SU-DHL-6 (cell line): ENCODE data around the gene SEMA4D.

Source experiments
- H2AFZ ChIP-seq: fragments of 200-600 bp; sonication (generic); 2 replicates; pipeline ENCODE4 v1.6.1; 2014; ENCODE audit warnings: low read depth, mild to moderate bottlenecking, moderate library complexity, mixed read lengths, antibody characterized with exemption, low read length; ENCODE audit not compliant: severe bottlenecking
- H3F3A ChIP-seq: fragments of 200-600 bp; shearing (Covaris generic); 2 replicates; pipeline ENCODE4 v1.6.0; 2016; ENCODE audit warnings: antibody characterized with exemption, mild to moderate bottlenecking; ENCODE audit not compliant: insufficient read depth
- H3K27ac ChIP-seq: fragments of 200-600 bp; sonication (generic); 2 replicates; pipeline ENCODE4 v1.5.1; 2016; ENCODE audit warnings: low read depth, mild to moderate bottlenecking, low read length, moderate library complexity, mixed read lengths
- H3K27me3 ChIP-seq: fragments of 200-600 bp; sonication (generic), shearing (Covaris generic); 2 replicates; pipeline ENCODE4 v1.6.0; 2014; ENCODE audit warnings: mild to moderate bottlenecking, low read length
- H3K36me3 ChIP-seq: fragments of 200-600 bp; sonication (generic); 2 replicates; pipeline ENCODE4 v1.6.1; 2014; ENCODE audit warnings: mild to moderate bottlenecking, low read length, mixed read lengths
- H3K4me2 ChIP-seq: fragments of 300-600, 200-600 bp; shearing (Covaris generic), sonication (generic); 2 replicates; pipeline ENCODE4 v1.6.0; 2014; ENCODE audit warnings: low read length, low read depth, mild to moderate bottlenecking; ENCODE audit not compliant: poor library complexity, severe bottlenecking
- H3K4me3 ChIP-seq: fragments of 200-600 bp; sonication (generic); 2 replicates; pipeline ENCODE4 v1.5.1; 2014; ENCODE audit warnings: antibody characterized with exemption, low read length, mild to moderate bottlenecking, mixed read lengths; ENCODE audit not compliant: insufficient read depth, poor library complexity, severe bottlenecking
- H3K79me2 ChIP-seq: fragments of 200-600 bp; sonication (generic); 2 replicates; pipeline ENCODE4 v1.6.1; 2014; ENCODE audit warnings: mild to moderate bottlenecking, low read length, moderate library complexity; ENCODE audit not compliant: insufficient read depth
- H3K9ac ChIP-seq: fragments of 200-600 bp; sonication (generic); 2 replicates; pipeline ENCODE4 v1.7.0; 2014; ENCODE audit warnings: mild to moderate bottlenecking, low read length
- H3K9me2 ChIP-seq: fragments of 200-600 bp; sonication (generic); replicated peaks from 2 replicates; pipeline ENCODE4 v1.6.1; 2014; ENCODE audit warnings: low read length; ENCODE audit not compliant: insufficient read depth
- H3K9me3 ChIP-seq: fragments of 200-600 bp; sonication (generic); 2 replicates; pipeline ENCODE4 v1.6.1; 2014; ENCODE audit warnings: low read length, mixed read lengths; ENCODE audit not compliant: insufficient read depth
- H4K20me1 ChIP-seq: fragments of 200-600 bp; sonication (generic); 2 replicates; pipeline ENCODE4 v1.6.1; 2014; ENCODE audit warnings: low read depth, mild to moderate bottlenecking, antibody characterized with exemption, low read length, moderate library complexity, mixed read lengths
- EZH2phosphoT487 ChIP-seq: fragments of 200-600 bp; sonication (generic), shearing (Covaris generic); conservative IDR thresholded peaks from 2 replicates; pipeline ENCODE4 v1.6.1; 2018; ENCODE audit warnings: mild to moderate bottlenecking, antibody characterized with exemption, low read length, moderate library complexity, mixed read lengths
- TF ChIP-seq, protein P1 (sequence below): fragments of 200-600 bp; sonication (generic); IDR thresholded peaks from one replicate; pipeline ENCODE4 v1.5.1; 2017; ENCODE audit warnings: antibody characterized with exemption, mild to moderate bottlenecking, low read length, moderate library complexity; ENCODE audit not compliant: insufficient read depth, poor library complexity, severe bottlenecking

SEMA4D gene

DNA sequence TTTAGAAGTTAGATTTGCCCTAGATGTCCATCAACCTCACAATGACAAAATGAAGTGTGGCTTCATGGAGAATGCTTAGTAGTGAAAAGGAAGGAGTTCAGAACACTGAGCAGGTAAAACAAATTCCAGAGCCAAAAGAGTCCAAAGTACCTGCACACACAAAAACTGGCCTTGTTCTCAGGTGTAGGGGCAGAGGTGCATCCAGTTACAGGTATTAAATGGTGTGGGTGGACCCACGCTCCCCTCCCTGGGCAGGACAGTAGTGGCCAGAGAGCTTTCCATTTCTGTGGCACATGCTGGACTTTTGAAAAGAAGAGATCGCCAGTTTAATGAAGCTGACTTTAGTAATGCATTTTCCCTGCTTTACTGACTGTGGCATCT is 132.4 kb downstream of the SEMA4D start:
- Histone ChIP-seq H3K9ac (no peak overlapping the region), H3F3A (no peaks in the 10 kb centered on the region), H3K27ac (no peak overlapping the region), H3K27me3 (no peaks in the 10 kb centered on the region), H4K20me1 (no peaks in the 10 kb centered on the region), H3K4me3 (no peak overlapping the region), H3K4me2 (no peak overlapping the region), H3K36me3 (peaks cover 4% of the 10 kb centered on the region; the same call in 1 of the 2 replicates), H3K79me2 (no peaks in the 10 kb centered on the region), H2AFZ (no peak overlapping the region), H3K9me3 (no peaks in the 10 kb centered on the region), H3K9me2 (no peaks in the 10 kb centered on the region)
- TF ChIP-seq EZH2phosphoT487, result no peak
- TF ChIP-seq, protein P1, sequence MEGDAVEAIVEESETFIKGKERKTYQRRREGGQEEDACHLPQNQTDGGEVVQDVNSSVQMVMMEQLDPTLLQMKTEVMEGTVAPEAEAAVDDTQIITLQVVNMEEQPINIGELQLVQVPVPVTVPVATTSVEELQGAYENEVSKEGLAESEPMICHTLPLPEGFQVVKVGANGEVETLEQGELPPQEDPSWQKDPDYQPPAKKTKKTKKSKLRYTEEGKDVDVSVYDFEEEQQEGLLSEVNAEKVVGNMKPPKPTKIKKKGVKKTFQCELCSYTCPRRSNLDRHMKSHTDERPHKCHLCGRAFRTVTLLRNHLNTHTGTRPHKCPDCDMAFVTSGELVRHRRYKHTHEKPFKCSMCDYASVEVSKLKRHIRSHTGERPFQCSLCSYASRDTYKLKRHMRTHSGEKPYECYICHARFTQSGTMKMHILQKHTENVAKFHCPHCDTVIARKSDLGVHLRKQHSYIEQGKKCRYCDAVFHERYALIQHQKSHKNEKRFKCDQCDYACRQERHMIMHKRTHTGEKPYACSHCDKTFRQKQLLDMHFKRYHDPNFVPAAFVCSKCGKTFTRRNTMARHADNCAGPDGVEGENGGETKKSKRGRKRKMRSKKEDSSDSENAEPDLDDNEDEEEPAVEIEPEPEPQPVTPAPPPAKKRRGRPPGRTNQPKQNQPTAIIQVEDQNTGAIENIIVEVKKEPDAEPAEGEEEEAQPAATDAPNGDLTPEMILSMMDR, result no peak

DNA sequence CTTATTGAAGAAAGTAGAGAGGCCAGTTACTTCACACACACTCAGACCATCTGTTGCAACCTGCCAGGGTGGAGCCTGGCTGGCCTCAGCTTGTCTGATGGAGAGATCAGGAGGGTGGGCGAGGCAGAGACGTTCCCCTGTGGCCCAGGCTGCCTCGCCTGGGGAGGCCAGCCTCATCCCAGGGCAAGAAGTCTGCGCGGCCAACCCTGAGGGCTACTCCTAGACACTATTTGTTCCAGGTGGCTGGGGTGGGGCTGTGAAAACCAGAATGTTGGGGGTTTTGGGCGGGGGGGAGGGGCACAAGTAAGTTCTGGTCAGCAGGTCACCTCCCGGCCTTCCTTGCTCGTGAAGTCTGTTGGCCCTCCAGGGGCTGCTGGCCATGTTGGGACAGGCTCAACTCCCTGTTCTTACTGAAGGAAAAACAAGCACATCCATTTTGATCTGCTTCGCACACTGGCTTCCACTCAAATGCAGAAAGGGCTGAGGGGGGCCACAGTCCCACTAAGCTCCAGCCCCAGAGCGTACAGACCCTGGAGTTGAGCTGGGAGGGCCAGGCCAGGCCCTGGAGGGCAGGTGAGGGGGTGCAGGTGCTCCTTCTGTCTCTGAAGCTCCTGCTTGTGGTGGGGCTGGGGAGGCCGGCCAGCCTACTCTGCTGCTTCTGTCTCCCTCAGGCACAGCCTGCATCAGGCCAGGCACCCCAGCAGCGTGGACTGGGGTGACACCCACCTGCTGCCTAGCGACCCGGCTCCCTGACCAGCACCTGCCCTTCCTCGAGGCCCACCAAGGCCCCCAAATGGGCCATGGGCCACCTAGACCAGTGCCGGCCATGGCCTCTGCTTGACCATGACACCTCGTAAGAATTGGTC is 133.0 kb downstream of the SEMA4D start:
- H3K27ac ChIP-seq, result no peak overlapping the region
- H3K36me3 ChIP-seq, result peaks cover 7% of the 10 kb centered on the region; the same call in 1 of the 2 replicates
- H4K20me1 ChIP-seq, result no peaks in the 10 kb centered on the region
- H3K27me3 ChIP-seq, result no peaks in the 10 kb centered on the region
- no peak overlapping the region for H3K4me3 ChIP-seq
- H3K79me2 ChIP-seq, result no peaks in the 10 kb centered on the region
- H3K9me3 ChIP-seq, result no peaks in the 10 kb centered on the region
- no peak overlapping the region for H3K4me2 ChIP-seq
- no peaks in the 10 kb centered on the region for H3F3A ChIP-seq
- TF ChIP-seq EZH2phosphoT487, result no peak
- TF ChIP-seq, protein P1, result no peak
- no peak overlapping the region for H3K9ac ChIP-seq
- H2AFZ ChIP-seq, result no peak overlapping the region
- no peaks in the 10 kb centered on the region for H3K9me2 ChIP-seq

DNA sequence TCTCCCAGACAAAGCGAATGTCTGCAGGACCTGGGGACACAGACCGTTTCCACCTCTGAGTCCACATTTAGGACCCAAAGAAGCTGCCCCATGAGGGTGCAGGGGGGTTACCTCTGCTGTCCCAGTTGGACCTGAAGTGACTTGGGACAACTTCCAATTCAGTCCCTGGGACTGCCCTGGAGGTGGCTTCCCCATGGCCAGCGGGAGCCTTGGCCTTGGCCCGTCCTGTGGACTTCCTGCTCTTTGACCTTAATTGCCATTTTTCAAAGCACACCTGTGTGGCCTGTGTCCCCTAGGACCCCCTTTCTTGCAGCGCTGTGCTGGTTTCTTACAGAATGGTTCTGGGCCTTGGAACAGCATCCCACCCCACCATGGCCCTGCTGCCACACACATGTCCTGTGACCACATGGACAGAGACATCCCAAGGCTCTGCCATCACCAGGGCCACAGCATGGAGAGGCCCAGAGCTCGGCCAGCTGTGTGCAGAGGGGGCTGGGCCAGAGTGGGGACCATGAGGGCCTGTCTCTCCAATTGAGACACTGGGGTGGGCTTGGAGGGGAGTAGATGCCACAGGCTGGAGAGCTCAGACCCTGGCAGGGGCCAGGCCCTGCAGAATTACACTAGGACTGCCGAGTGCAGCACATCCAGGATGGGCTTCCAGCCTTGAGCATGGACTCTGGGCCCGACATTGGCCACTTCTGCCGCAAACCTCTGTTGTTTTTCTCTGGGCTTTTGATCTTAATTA is 133.8 kb downstream of the SEMA4D start:
- TF ChIP-seq, protein P1, result no peak
- TF ChIP-seq EZH2phosphoT487, result no peak
- no peaks in the 10 kb centered on the region for H4K20me1 ChIP-seq
- no peaks in the 10 kb centered on the region for H3K79me2 ChIP-seq
- no peaks in the 10 kb centered on the region for H3K9me3 ChIP-seq
- H3K9ac ChIP-seq, result no peak overlapping the region
- no peak overlapping the region for H3K4me2 ChIP-seq
- H3K27ac ChIP-seq, result no peak overlapping the region
- no peaks in the 10 kb centered on the region for H3K9me2 ChIP-seq
- no peaks in the 10 kb centered on the region for H3K27me3 ChIP-seq
- no peaks in the 10 kb centered on the region for H3F3A ChIP-seq
- H3K36me3 ChIP-seq, result peaks cover 7% of the 10 kb centered on the region; the same call in 1 of the 2 replicates
- H2AFZ ChIP-seq, result no peak overlapping the region
- no peak overlapping the region for H3K4me3 ChIP-seq
